ENCODE data around the gene TLCD5.

TLCD5 gene

GRCh38 chr11:120336641-120337354 lies 11.7 kb downstream of the TLCD5 start:
- peak overlapping the region; percentile 90 to 96 for H3K9ac ChIP-seq (ENCODE audit: low read length in 2 of 2)
- no peaks in the 10 kb centered on the region for H3K36me3 ChIP-seq (ENCODE audit: control insufficient read depth in 2 of 2, insufficient read depth in 2 of 2, low read length in 2 of 2)
- peak overlapping the region; percentile 90 to 99 for H3K4me3 ChIP-seq (ENCODE audit: low read length in 2 of 2)
- no peaks in the 10 kb centered on the region for H3K9me3 ChIP-seq (ENCODE audit: control insufficient read depth in 2 of 2, low read length in 2 of 2)
- H3K27me3 ChIP-seq (ENCODE audit: control insufficient read depth in 1 of 2, insufficient read depth in 2 of 2, low read length in 2 of 2), result no peaks in the 10 kb centered on the region
- peaks cover 14% of the 10 kb centered on the region for H3K4me1 ChIP-seq (ENCODE audit: control insufficient read depth, insufficient read depth, low read length)
- peak overlapping the region; percentile 84 for H3K27ac ChIP-seq (ENCODE audit: low read length)

DNA sequence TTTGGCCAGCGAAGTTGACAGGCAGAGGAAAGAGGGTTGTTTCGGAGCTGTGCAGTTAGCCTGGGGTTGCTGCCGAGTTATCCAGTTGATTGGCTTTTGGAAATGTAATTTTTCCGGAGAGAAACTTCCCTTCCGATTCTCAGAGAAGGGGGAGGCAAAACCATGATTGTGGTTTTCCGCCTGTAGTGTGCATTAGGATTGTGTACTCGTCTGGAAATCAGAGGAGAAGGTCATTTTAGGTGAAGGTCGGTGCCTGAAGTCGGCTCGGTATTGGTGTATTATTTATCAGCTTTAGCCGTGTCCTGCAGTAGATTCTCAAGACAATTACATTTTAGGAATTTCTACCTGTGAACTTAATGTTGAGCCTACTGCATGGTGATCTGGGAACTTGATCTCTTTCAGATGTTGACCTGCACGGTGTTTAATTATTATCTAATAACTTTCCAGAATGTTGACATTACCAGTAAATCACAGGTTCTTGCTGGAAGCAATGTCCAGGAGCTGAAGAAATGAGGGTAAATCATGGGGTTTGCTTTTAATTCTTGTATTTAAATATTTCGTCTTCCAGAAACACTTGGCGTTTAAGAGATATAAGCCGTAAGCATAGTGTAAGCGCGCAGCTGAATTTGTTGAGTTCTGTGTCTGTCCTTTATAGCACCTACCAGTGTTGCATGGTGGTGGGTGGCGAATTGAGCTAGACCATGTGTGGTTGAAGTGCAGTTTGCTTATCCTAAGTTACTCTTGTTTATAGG lies 12.4 kb downstream of the TLCD5 start:
- Histone ChIP-seq H3K4me3 (ENCODE audit: low read length in 2 of 2) (peak overlapping the region; percentile 90 to 99), H3K36me3 (ENCODE audit: control insufficient read depth in 2 of 2, insufficient read depth in 2 of 2, low read length in 2 of 2) (no peaks in the 10 kb centered on the region), H3K9me3 (ENCODE audit: control insufficient read depth in 2 of 2, low read length in 2 of 2) (no peaks in the 10 kb centered on the region), H3K4me1 (ENCODE audit: control insufficient read depth, insufficient read depth, low read length) (peaks cover 12% of the 10 kb centered on the region), H3K27me3 (ENCODE audit: control insufficient read depth in 1 of 2, insufficient read depth in 2 of 2, low read length in 2 of 2) (no peaks in the 10 kb centered on the region), H3K9ac (ENCODE audit: low read length in 2 of 2) (peak overlapping the region; percentile 90 to 96), H3K27ac (ENCODE audit: low read length) (peak overlapping the region; percentile 84)

DNA sequence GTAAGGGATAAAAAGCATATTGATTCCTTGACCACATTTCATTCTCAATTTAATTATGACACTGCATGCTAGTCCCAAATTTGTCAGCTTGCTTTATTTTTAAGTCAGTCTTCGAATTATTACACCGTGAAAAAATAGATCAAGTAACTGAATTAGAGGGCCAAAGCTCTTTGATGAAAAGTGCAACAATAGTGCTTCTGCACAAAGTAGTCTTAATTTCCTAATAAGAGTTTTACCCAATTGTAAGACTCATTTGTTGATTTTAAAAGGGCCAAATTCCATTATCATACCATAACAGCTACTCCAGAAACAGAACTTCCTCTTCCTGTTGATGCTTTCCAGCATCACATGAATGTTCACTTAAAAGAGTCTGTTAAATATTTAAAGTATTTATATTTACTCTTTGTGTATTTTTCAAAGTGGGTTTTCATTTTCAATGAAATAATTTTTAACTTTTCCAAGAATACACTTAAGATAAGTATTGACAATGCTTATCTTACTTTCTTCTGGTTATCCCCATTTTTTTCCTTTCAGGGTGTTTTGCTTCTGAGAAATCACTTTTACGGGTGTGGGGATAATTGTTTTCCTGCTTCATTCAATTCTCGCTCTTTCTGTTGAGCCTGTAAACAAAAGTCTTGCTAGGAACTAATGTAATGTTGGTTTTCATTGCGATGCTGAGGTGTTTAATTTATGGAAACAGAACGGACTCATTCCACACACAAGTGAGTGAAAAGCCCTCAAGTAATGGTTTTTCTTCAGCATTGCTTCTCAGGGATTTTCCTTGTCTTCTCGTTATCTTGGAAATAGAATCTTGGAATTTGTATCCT lies 13.2 kb downstream of the TLCD5 start:
- Histone ChIP-seq H3K27me3 (ENCODE audit: control insufficient read depth in 1 of 2, insufficient read depth in 2 of 2, low read length in 2 of 2) (no peaks in the 10 kb centered on the region), H3K4me3 (ENCODE audit: low read length in 2 of 2) (peak overlapping the region; percentile 90 to 99), H3K36me3 (ENCODE audit: control insufficient read depth in 2 of 2, insufficient read depth in 2 of 2, low read length in 2 of 2) (no peaks in the 10 kb centered on the region), H3K9me3 (ENCODE audit: control insufficient read depth in 2 of 2, low read length in 2 of 2) (no peaks in the 10 kb centered on the region), H3K27ac (ENCODE audit: low read length) (peak overlapping the region; percentile 84), H3K4me1 (ENCODE audit: control insufficient read depth, insufficient read depth, low read length) (peaks cover 13% of the 10 kb centered on the region), H3K9ac (ENCODE audit: low read length in 2 of 2) (peak overlapping the region in 1 of 2 donors; percentile 96)

GRCh38 chr11:120339394-120339890 lies 14.3 kb downstream of the TLCD5 start:
- Histone ChIP-seq H3K4me1 (ENCODE audit: control insufficient read depth, insufficient read depth, low read length) (peaks cover 18% of the 10 kb centered on the region), H3K27me3 (ENCODE audit: control insufficient read depth in 1 of 2, insufficient read depth in 2 of 2, low read length in 2 of 2) (no peaks in the 10 kb centered on the region), H3K27ac (ENCODE audit: low read length) (no peak overlapping the region), H3K4me3 (ENCODE audit: low read length in 2 of 2) (peak overlapping the region; percentile 58 to 99), H3K9me3 (ENCODE audit: control insufficient read depth in 2 of 2, low read length in 2 of 2) (no peaks in the 10 kb centered on the region), H3K9ac (ENCODE audit: low read length in 2 of 2) (peak overlapping the region; percentile 37 to 53), H3K36me3 (ENCODE audit: control insufficient read depth in 2 of 2, insufficient read depth in 2 of 2, low read length in 2 of 2) (no peaks in the 10 kb centered on the region)

GRCh38 chr11:120340529-120340928 lies 15.4 kb downstream of the TLCD5 start:
- H3K4me1 ChIP-seq (ENCODE audit: control insufficient read depth, insufficient read depth, low read length), result peaks cover 21% of the 10 kb centered on the region
- H3K27ac ChIP-seq (ENCODE audit: low read length), result no peak overlapping the region
- H3K9me3 ChIP-seq (ENCODE audit: control insufficient read depth in 2 of 2, low read length in 2 of 2), result no peaks in the 10 kb centered on the region
- no peaks in the 10 kb centered on the region for H3K36me3 ChIP-seq (ENCODE audit: control insufficient read depth in 2 of 2, insufficient read depth in 2 of 2, low read length in 2 of 2)
- peak overlapping the region in 1 of 2 donors; percentile 17 for H3K4me3 ChIP-seq (ENCODE audit: low read length in 2 of 2)
- H3K27me3 ChIP-seq (ENCODE audit: control insufficient read depth in 1 of 2, insufficient read depth in 2 of 2, low read length in 2 of 2), result no peaks in the 10 kb centered on the region
- H3K9ac ChIP-seq (ENCODE audit: low read length in 2 of 2), result no peak overlapping the region

- Histone ChIP-seq H3K36me3 (ENCODE audit: control insufficient read depth in 2 of 2, insufficient read depth in 2 of 2, low read length in 2 of 2) (no peaks in the 10 kb centered on the region), H3K4me1 (ENCODE audit: control insufficient read depth, insufficient read depth, low read length) (peaks cover 21% of the 10 kb centered on the region), H3K27me3 (ENCODE audit: control insufficient read depth in 1 of 2, insufficient read depth in 2 of 2, low read length in 2 of 2) (no peaks in the 10 kb centered on the region), H3K4me3 (ENCODE audit: low read length in 2 of 2) (no peak overlapping the region), H3K9ac (ENCODE audit: low read length in 2 of 2) (no peak overlapping the region), H3K27ac (ENCODE audit: low read length) (no peak overlapping the region), H3K9me3 (ENCODE audit: control insufficient read depth in 2 of 2, low read length in 2 of 2) (no peaks in the 10 kb centered on the region)
Measured at GRCh38 chr11:120342226-120342625, 17.1 kb downstream of the TLCD5 start.

- no peaks in the 10 kb centered on the region for H3K36me3 ChIP-seq (ENCODE audit: control insufficient read depth in 2 of 2, insufficient read depth in 2 of 2, low read length in 2 of 2)
- H3K4me1 ChIP-seq (ENCODE audit: control insufficient read depth, insufficient read depth, low read length), result peaks cover 21% of the 10 kb centered on the region
- H3K27ac ChIP-seq (ENCODE audit: low read length), result no peak overlapping the region
- H3K9me3 ChIP-seq (ENCODE audit: control insufficient read depth in 2 of 2, low read length in 2 of 2), result no peaks in the 10 kb centered on the region
- H3K9ac ChIP-seq (ENCODE audit: low read length in 2 of 2), result no peak overlapping the region
- H3K27me3 ChIP-seq (ENCODE audit: control insufficient read depth in 1 of 2, insufficient read depth in 2 of 2, low read length in 2 of 2), result no peaks in the 10 kb centered on the region
- H3K4me3 ChIP-seq (ENCODE audit: low read length in 2 of 2), result no peak overlapping the region
Measured at GRCh38 chr11:120342678-120343077, 17.6 kb downstream of the TLCD5 start.

GRCh38 chr11:120343429-120343828 lies 18.3 kb downstream of the TLCD5 start:
- Histone ChIP-seq H3K4me3 (ENCODE audit: low read length in 2 of 2) (no peak overlapping the region), H3K36me3 (ENCODE audit: control insufficient read depth in 2 of 2, insufficient read depth in 2 of 2, low read length in 2 of 2) (no peaks in the 10 kb centered on the region), H3K9me3 (ENCODE audit: control insufficient read depth in 2 of 2, low read length in 2 of 2) (no peaks in the 10 kb centered on the region), H3K27me3 (ENCODE audit: control insufficient read depth in 1 of 2, insufficient read depth in 2 of 2, low read length in 2 of 2) (no peaks in the 10 kb centered on the region), H3K4me1 (ENCODE audit: control insufficient read depth, insufficient read depth, low read length) (peaks cover 21% of the 10 kb centered on the region), H3K27ac (ENCODE audit: low read length) (no peak overlapping the region), H3K9ac (ENCODE audit: low read length in 2 of 2) (no peak overlapping the region)

- Histone ChIP-seq H3K27ac (ENCODE audit: low read length) (no peak overlapping the region), H3K36me3 (ENCODE audit: control insufficient read depth in 2 of 2, insufficient read depth in 2 of 2, low read length in 2 of 2) (no peaks in the 10 kb centered on the region)
Measured at GRCh38 chr11:120344302-120345004, 19.4 kb downstream of the TLCD5 start.

GRCh38 chr11:120346233-120346632 lies 21.1 kb downstream of the TLCD5 start:
- H3K4me3 ChIP-seq (ENCODE audit: low read length in 2 of 2), result peak overlapping the region in 1 of 2 donors; percentile 10
- H3K4me1 ChIP-seq (ENCODE audit: control insufficient read depth, insufficient read depth, low read length), result peaks cover 9% of the 10 kb centered on the region
- no peaks in the 10 kb centered on the region for H3K27me3 ChIP-seq (ENCODE audit: control insufficient read depth in 1 of 2, insufficient read depth in 2 of 2, low read length in 2 of 2)
- no peak overlapping the region for H3K9ac ChIP-seq (ENCODE audit: low read length in 2 of 2)
- no peaks in the 10 kb centered on the region for H3K36me3 ChIP-seq (ENCODE audit: control insufficient read depth in 2 of 2, insufficient read depth in 2 of 2, low read length in 2 of 2)
- no peaks in the 10 kb centered on the region for H3K9me3 ChIP-seq (ENCODE audit: control insufficient read depth in 2 of 2, low read length in 2 of 2)
- H3K27ac ChIP-seq (ENCODE audit: low read length), result no peak overlapping the region

More at GRCh38 chr11:120344302-120345004, 19.4 kb downstream of the TLCD5 start:
- Histone ChIP-seq H3K4me3 (ENCODE audit: low read length in 2 of 2) (no peak overlapping the region), H3K9ac (ENCODE audit: low read length in 2 of 2) (no peak overlapping the region), H3K4me1 (ENCODE audit: control insufficient read depth, insufficient read depth, low read length) (peaks cover 17% of the 10 kb centered on the region), H3K27me3 (ENCODE audit: control insufficient read depth in 1 of 2, insufficient read depth in 2 of 2, low read length in 2 of 2) (no peaks in the 10 kb centered on the region), H3K9me3 (ENCODE audit: control insufficient read depth in 2 of 2, low read length in 2 of 2) (no peaks in the 10 kb centered on the region)
